ENCODE results near the gene ACTN1.

ACTN1 gene

DNA sequence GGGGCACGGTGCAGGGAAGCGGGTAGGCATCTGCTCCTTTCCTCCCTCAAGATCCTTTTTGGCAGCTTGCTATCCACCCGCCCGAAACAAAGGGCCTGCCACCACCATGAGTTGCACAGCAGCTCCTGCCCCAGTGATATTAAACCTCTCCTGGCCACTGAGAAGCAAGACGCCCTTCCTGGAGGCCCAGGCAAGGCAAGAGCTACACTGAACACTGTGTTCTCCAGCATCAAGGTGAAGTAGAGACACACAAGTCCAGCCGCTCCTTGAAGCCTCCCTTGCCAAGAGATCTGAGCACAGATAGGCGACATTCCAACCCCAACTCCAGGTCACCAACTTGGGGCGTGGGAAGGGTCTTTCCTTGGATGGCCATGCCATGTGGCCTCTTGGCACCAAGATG, 70.9 kb downstream of the ACTN1 start:
- DNase-seq = no peak

DNA sequence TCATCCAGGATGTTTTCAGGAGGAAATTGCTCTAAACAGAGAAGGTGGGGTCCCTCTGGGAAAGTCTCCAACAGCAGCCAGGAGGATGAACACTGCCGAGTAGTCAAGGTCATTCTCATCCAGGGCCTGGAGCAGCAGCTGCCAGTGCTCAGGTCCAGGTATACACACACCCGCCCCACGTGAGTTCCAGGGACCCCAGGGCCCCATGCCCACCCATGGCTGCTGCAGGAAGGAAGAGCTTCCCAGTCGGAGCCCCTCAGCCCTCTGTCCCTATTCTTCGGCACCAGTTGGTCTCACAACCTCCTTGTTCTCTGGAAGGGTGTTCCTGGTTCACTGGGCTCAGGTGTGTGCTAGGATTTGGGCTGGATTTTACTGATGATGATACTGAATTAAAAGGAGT, 72.7 kb downstream of the ACTN1 start:
- DNase-seq = no peak

DNA sequence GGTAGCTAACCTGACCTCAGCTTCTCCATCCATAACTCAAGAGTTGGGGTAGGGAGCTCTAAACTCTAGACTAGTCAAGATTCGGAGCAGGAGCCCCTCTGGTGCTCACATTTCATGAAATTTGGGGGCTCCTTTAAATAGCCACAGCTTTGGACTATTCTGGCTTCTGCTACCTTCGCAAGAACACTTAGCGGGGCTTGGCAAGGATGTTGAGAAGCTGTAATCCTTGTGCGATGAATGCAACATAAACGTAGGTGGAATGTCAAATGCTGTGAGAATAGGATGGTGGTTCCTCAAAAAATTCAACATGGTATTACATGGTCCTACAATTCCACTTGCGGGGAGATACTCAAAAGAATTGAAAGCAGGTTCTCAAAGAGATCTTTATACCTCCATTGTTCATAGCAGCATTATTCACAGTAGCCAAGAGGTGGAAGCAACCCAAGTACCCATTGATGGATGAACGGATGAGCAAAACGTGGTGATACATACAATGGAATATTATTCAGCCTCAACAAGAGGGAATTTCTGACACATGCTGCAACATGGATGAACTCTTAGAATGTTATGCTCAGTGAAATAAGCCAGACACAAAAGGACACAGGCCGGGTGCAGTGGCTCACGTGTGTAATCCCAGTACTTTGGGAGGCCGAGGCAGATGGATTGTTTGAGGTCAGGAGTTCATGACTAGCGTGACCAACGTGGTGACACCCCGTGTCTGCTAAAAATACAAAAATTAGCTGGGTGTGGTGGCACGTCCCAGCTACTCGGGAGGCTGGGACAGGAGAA, 73.8 kb downstream of the ACTN1 start:
- no peak for DNase-seq

DNA sequence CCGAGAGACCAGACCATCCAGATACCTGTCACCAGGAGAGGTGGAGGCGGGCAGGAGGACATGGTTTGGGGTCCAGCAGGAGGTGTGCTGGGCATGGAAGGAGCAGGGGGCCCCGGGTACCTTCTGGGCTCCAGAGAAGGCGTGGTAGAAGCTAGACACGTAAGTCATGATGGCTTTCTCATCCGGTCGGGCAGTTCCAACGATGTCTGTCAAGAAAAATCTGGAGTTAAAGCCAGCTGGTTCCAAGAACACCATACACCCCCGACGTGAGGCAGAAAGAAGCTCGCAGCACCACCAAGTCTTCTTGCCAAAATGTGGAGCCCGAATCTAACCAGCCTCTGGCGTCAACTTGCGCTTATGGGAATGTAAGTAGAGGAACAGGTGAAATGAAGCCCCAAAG, 76.7 kb downstream of the ACTN1 start:
- no peak for DNase-seq

DNA sequence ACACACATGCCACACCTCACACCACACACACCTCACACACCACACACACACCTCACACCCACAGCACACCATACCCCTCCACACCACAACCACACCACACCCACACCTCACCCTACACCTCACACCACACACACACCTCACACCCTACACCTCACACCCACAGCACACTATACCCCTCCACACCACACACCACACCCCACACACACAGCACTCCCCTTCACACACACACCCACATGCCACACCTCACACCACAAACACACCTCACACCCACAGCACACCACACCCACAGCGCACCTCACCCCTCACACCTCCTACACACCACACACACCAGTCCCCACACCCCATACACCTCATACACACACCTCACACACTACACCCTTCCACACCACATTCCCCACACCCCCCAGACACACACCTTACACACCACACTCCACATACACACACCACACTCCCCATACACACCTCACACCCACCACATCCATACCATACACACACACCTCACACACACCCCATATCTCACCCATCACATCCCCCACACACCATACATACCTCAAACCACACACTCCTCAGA, 80.0 kb downstream of the ACTN1 start:
- no peak for DNase-seq

DNA sequence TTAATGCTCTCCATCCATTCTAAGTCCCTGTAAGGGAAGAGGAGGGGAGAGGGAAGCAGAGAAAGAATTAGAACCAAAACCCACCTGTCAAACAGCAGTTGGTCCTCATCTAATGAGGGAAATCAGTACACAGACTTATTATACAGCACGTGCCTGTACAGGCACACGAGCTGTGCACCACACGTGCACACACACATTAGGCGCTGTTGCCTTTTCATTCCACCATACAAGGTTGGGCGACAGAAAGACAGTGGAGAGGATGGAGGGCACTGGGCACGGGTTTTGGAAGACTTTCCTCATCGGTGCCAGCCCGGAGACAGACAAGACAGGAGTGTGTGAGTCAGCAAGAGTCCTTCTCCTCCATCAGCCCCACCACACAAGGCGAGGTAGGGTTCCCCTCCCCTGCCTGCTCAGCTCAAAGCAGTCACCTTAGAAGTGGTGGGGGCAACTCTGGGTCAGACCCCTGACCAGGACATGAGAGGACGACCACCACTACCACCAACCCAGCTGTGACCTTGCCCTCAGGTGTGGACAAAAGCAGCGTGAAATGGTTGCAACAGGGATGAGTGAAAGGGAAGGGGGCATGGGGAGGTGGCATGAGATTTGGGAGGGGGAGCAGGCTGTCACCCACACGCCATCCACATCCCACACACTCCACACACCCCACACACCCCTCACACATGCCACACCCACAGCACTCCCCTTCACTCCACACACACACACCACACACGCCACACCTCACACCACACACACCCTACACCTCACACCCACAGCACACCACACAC, 80.7 kb downstream of the ACTN1 start:
- no peak for DNase-seq

DNA sequence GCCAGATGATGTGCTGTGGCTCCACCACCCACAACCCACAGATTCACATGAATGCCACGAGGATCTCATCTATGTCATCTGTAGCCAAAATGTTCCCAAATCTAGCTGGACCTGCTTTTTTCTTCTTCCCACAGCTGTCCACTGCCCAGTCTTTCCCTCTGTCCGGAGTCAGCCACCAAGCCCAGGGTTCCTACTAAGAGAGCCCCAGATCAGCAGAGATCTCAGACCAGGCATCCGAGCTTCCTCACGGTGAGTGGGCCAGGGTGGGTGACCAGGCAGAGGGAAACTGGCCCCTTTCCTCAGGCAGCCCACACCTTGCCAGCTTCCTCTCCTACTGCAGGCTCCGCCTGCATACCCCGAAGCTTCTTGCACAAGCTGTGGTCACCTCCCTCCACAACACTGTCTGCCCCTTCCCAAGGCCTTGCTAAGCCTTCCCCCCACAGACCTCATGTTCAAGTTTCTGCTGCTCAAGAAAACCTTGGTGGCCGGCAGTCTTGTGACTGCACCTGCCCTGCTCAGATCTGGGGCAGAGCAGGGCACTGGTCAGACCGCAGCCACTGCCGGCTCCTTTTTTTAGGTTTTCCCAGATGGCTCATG, 81.4 kb downstream of the ACTN1 start:
- DNase-seq = no peak

DNA sequence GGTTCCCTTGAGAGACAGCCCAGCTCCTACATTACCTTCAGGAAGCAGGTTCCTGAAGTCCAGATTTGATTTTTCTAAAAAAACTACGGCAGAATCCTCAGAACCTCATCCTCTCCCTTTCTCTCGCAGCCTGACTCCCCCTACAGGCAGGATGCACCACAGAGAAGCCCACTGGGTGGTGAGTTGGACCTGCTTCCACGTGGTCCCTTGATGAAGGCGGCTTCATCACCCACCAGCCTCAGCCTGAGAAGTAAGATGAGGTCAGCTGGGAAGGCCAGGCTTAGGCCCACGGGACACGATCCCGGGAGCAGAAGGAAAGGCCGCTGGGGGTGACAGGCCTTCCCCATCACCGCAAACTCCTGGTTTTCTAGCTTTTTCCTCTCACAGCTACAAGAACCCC, 83.0 kb downstream of the ACTN1 start:
- DNase-seq = no peak

DNA sequence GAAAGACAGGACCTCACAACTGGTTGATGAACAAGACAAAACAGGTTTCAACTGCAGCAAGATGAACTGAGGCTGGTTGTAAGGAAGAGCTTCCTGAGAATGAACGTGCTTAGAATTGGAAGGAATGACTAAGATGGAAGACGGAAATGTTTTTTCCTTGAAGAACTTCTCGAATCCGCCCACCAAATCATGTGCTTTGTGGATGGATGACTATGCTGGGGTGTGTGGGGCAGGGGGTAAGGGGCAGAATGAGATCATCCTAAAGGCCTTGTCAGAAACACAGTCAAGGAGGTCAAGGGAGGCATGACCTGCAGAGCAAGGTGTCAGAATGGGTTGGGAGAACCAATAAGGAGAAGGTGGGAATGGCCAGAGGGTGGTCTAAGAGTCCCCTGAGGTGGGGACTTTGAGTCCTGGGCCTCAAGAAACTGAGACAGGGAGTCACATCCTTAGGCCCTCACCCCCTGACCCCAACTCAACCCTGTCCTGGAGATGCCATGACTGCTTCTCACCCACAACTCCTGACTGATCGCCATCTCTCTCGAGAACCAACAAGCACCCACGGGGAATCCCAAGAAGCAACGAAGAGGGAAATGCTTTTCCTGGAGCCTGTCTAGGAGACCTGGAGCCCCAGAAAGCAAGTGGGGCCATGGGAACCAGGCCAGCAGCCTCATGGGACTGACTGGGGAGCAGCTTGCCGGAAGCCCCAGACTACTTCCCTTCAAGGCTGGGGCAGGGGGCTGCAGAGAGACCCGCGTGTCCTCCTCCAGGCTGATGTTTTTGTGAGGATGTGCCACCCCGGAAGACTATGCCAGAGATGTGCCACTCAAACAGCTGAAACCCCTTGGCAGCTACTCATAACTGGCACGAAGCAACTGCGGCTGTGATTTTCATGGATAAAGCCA, 84.0 kb downstream of the ACTN1 start:
- no peak for DNase-seq

DNA sequence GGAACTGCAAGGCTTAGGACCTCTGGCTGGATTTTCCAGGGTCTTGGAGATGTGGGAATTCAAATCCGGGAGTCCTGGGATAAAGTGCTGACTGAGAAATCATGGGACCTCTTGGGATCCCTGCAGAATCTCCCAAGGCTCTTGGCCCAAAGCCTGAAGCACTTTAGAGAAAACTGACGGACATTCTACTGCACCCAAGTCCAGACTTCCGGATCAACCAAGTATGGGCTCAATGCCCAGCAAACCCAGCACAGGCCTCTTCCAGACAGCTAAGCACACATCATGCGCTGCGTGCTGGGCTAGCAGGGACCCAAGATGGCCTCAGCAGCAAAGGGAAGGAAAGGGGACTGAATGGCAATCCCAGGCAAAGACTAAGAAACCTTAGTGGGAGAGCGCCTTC, 85.0 kb downstream of the ACTN1 start:
- DNase-seq = no peak

DNA sequence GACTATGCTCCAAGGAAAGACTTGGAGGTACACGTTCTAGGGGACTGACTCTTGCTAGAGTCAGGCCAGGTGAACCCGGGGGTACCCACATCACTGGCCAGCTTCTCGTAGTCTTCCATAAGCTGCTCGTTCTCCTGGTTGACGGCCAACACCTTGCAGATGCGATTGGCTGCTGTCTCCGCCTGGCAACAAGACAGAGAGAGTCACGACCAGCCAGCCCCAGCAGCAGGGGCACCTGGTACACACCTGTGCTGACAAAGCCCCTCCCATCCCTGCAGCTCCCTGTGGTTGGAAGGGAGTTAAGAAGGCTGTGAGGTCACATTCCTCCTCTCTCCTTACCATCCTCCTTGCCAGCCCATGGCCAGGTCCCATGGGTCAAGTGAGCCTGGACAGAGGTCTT, 85.5 kb downstream of the ACTN1 start:
- no peak for DNase-seq

DNA sequence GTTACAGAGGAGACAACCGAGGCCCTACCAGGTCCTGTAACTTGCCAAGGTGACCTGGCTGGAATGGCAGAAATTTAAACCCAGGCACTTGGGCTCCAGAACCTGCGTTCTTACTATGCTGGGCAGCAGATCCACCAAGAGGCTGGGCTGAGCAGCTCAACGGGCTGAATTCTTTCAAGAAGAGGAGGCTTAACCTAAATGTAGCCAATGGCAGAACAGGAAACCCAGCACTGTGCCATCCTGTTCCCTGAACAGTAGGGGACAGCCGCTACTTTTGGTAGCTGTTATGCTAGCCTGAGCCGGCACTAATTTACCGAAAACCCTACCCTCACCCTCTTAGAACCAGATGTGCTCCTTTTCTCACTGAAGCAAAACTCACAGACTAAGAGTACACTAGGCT, 86.1 kb downstream of the ACTN1 start:
- DNase-seq = no peak

DNA sequence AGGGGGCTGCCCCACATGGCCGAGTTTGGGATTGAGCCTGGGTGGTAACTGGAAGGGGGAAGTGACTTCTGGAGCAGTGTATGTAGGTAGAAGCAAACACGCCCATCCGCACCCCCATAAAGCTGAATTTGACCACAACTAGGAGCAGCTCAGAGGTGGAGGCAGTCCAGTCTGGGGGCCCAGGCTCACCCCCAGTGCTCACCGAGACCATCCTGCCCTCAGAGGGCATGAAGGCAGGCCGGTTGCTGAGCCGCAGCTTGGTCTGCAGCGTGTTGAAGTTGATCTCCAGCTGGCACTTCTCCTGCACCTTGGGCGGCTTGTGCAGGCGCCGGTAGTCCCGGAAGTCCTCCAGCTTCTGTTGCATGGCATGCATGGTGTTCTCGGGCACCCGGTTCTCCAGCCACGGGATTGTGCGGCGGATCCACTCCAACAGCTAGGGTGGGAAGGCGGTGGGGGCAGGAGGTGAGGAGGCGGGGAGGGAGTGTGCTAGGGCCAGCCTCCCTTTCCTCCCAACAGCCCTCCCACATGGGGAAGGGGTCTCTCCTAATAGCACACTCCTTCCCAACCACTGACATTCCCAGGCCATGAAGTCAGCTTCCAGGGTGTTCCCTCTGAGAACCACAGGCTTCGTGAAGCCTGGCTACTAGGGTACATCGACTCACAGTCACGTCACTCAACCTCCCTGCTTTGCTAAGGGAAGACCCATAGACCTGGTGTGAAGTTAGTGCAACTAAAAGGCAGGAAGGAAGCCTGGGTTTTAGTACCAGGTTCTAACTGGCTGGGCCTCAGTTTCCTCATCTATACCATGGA, 87.0 kb downstream of the ACTN1 start:
- DNase-seq = no peak

DNA sequence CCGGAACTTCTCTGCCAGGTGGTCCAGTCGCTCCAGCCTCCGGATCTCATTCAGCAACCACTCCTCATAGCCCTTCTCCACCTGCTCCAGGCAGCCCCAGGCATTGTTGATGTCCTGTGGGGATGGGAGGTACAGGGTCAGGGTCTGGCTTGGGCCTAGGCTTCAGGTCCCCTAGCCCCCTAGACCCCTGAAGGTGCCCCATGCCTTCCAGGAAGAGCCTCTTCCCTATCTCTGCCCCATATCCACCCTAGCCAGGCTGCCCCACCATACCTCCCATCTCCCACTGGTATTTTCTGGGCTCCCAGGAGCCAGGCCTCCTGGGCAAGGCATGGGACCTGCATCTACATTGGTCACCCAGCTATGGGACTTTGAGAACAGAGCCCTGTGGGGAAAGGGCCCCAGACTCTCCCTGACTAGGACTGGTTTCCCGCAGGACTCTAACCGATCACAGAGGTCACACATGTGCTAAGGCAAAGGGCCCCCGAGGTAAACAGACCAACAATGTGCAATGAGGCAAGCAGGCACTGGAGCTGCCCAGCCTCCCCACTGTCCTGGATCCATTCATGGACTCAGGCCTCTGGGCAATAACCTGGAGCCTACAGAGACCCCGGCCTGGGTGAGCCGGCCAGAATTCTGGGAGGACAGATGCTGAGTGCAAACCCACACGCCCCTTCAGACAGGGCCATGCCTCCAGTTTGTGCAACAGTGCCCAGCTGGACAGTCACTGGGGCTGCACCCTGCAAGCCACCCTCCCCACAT, 88.8 kb downstream of the ACTN1 start:
- no peak for DNase-seq

DNA sequence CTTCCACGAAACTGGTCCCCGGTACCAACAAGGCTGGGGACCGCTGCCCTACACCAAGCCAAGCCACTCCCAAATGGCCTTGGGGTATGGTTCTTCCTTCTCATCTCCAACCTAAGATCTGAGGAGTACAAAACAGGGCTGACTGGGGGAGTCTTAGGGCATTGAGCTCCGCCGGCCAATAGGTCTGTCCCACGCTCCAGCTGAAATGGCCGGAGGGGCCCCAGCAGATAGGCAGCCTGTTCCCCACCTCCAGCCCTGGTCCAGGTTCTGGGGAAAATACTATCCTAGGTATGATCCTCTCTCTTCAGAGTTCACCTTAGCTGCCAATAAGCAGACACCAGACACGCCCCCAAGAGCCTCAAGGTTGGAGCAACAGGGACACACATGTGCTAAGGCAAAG, 90.2 kb downstream of the ACTN1 start:
- no peak for DNase-seq

DNA sequence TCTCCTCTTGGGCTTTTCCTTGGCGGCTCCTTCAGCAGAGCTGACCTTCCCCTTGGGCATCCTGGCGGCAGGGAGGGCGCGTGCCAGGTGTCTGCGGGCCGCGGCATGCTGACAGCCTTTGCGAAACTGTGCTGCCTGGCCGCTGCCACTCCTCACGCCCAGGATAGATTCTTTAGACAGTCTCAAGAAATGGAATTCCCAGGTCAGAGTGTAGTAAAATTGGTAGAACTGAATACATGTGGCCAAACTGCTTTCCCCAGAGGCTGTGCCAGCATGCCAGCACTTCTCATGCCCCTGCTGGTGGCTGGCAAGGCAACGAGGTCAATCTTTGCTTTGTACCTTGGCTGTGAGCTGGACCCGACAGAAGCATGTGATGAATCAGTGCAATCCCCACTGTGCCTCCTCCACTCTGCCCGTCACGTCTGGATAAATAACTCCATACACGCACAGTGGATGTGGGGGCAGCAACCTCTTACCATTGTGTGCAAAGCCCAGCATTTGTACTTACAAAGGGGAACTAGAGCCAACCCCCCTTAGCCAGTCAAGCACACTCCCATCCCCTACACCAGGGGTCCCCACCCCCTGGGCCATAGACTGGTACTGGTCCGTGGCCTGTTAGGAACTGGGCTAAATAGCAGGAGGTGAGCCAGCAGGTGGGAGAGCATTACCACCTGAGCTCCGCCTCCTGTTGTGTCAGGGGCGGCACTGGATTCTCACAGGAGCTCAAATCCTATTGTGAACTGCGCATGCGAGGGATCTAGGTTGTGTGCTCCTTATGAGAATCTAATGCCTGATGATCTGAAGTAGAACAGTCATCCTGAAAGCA, 90.9 kb downstream of the ACTN1 start:
- DNase-seq = no peak

DNA sequence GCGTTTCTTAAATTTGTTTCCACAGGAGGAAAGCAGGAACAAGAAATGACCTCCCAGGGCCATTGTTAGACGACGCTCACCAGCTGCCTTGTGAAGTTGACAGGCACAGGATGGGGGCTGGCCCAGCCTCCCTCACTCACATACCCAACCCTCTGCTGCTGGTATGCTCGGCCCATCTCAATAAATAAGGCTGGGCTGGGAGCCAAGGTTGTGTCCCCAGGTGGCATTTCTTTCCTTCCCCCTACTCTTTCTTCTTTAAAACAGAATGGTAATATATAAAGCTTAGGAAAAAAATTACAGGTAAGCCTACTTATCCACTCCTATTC, 93.0 kb downstream of the ACTN1 start:
- no peak for DNase-seq

DNA sequence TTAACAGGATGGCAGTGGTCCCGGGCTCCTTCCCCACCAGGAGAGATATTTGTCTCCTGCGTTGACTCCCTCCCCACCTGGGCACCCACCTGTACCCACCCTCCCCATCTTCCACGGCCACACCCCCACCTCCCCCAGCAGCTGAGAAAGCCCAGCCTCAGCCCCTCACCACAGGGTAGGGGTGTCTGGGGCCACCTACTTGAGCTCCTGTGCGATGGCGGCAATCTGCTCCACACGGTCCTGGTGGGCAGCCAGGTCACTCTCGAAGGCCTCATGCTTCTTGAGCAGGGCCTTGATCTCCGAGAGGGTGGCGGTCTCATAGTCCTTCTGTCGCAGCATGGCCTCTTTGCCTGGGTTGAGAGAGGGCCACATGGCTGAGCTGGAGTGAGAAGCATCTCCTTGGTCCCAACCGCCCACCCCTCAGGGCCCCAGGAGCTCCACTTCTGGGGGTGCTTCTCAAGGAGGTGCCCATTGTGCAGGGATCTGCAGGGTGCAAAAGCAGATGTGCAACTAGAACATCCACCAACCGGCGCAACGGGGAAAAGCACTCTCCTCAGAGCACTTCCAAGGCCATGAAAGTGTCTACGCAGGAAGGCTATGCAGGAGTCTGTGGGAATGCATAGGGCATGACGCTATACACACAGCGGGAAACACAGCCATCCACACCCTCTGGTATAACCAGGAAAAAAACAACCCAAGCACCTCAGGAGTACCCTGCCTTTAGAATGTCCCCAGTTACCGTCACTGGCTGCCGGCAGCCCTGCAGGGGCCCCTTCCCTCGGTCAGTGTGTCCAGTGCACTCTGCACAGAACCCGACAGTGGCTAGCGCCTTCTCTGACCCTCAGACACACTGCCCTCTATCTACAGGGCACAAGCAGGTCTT, 93.6 kb downstream of the ACTN1 start:
- no peak for DNase-seq

Measured in NCI-H1436 (cell line).